B cell (primary cell): ENCODE results near the gene MBD3L4.

Source experiments
- EZH2 ChIP-seq: IDR thresholded peaks from 2 replicates; pipeline ENCODE4 v1.6.1; 2012; ENCODE audit warnings: borderline replicate concordance, low read depth, mild to moderate bottlenecking, moderate library complexity, low read length; ENCODE audit not compliant: insufficient read depth, poor library complexity, severe bottlenecking
- TF ChIP-seq, protein P1 (sequence below): fragments of 200-600 bp; IDR thresholded peaks from one replicate; pipeline ENCODE4 v1.8.0; 2022; ENCODE audit warnings: antibody characterized with exemption, mild to moderate bottlenecking

DNA sequence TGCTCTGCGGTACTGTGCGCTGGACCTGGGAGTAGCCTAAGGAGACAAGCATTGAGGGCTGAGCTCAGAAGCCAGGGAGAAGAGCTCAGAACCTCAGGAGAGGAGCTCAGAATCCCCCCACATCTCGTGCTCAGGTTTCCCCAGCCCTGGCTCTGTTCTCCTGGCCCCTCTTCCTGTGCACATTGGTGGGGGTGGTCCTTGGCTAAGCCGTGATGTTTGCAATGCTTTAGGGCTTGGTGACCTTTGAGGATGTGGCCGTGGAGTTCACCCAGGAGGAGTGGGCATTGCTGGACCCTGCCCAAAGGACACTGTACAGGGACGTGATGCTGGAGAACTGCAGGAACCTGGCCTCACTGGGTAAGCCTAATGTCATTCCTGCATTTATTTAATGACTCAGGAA lies 36.2 kb upstream of the MBD3L4 start:
- TF ChIP-seq, protein P1, sequence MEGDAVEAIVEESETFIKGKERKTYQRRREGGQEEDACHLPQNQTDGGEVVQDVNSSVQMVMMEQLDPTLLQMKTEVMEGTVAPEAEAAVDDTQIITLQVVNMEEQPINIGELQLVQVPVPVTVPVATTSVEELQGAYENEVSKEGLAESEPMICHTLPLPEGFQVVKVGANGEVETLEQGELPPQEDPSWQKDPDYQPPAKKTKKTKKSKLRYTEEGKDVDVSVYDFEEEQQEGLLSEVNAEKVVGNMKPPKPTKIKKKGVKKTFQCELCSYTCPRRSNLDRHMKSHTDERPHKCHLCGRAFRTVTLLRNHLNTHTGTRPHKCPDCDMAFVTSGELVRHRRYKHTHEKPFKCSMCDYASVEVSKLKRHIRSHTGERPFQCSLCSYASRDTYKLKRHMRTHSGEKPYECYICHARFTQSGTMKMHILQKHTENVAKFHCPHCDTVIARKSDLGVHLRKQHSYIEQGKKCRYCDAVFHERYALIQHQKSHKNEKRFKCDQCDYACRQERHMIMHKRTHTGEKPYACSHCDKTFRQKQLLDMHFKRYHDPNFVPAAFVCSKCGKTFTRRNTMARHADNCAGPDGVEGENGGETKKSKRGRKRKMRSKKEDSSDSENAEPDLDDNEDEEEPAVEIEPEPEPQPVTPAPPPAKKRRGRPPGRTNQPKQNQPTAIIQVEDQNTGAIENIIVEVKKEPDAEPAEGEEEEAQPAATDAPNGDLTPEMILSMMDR = no peak
- TF ChIP-seq EZH2 = no peak
